ENCODE measurements around the gene MTHFD1L.

GRCh38 chr6:150866147-150866990 is 867 bp downstream of the MTHFD1L start:
- TF ChIP-seq REST (IDR thresholded peaks at IDR 0.05; ENCODE audit: insufficient read depth in 1 of 2, low read depth in 2 of 2, low read length in 2 of 2) (peak in 1 of 2 experiments; percentile 5; a peak in 1 of 4 replicates), FOXP2 (optimal IDR thresholded peaks at IDR 0.05; ENCODE audit: borderline replicate concordance, extremely low read depth, extremely low read length, insufficient read depth) (peak; percentile 90), POLR2AphosphoS5 (IDR thresholded peaks at IDR 0.05; ENCODE audit: low read depth, low read length) (peak; percentile 84)
